Measurements from ENCODE around the gene NRXN3.
"Not testable (repeated sequence)": the region's sequence is repeated elsewhere in the genome, so short reads cannot be mapped to it uniquely, and the experiment has no call there.

The NRXN3 gene

GRCh38 chr14:78414172-78414571 is 244.0 kb downstream of the NRXN3 start:
- DNase-seq (ENCODE audit: extremely low spot score): no peak
- ChIA-PET POLR2A (no interaction called here), CTCF (no interaction called here)
- TF ChIP-seq FOXM1 (IDR thresholded peaks at IDR 0.05; ENCODE audit: borderline replicate concordance) (no peak), L3MBTL2 (conservative IDR thresholded peaks at IDR 0.05) (no peak), ZNF384 (IDR thresholded peaks at IDR 0.05) (no peak), NFRKB (IDR thresholded peaks at IDR 0.05) (no peak)

- ChIA-PET POLR2A (no interaction called here), CTCF (no interaction called here)
- no peak for DNase-seq (ENCODE audit: extremely low spot score)
- no peak for TF ChIP-seq LEF1 (IDR thresholded peaks at IDR 0.05; ENCODE audit: borderline replicate concordance)
- TF ChIP-seq SP1 (IDR thresholded peaks at IDR 0.05): no peak
- TF ChIP-seq PKNOX1 (IDR thresholded peaks at IDR 0.05): no peak
- no peak for TF ChIP-seq ZNF384 (IDR thresholded peaks at IDR 0.05)
- no peak for TF ChIP-seq L3MBTL2 (conservative IDR thresholded peaks at IDR 0.05)
- no peak for TF ChIP-seq SUZ12 (IDR thresholded peaks at IDR 0.05)
- TF ChIP-seq ARNT (IDR thresholded peaks at IDR 0.05): no peak
These were observed 247.4 kb downstream of the NRXN3 start for GRCh38 chr14:78417532-78417931.

- ChIA-PET CTCF (no interaction called here), POLR2A (no interaction called here)
These were observed 254.1 kb downstream of the NRXN3 start for GRCh38 chr14:78424311-78424710.

GRCh38 chr14:78425330-78425729 is 255.2 kb downstream of the NRXN3 start:
- POLR2A ChIA-PET: no interaction called here
- CTCF ChIA-PET: no interaction called here
- DNase-seq (ENCODE audit: extremely low spot score): no peak
- no peak for TF ChIP-seq CTBP1 (IDR thresholded peaks at IDR 0.05; ENCODE audit: borderline replicate concordance)
- TF ChIP-seq HDGF (IDR thresholded peaks at IDR 0.05; ENCODE audit: borderline replicate concordance): no peak
- TF ChIP-seq NFRKB (IDR thresholded peaks at IDR 0.05): no peak
- TF ChIP-seq BHLHE40 (IDR thresholded peaks at IDR 0.05; ENCODE audit: borderline replicate concordance): no peak
- no peak for TF ChIP-seq L3MBTL2 (conservative IDR thresholded peaks at IDR 0.05)
- no peak for TF ChIP-seq TARDBP (IDR thresholded peaks at IDR 0.05)
- no peak for TF ChIP-seq PKNOX1 (IDR thresholded peaks at IDR 0.05)
- no peak for TF ChIP-seq SUZ12 (IDR thresholded peaks at IDR 0.05)
- no peak for TF ChIP-seq FOXM1 (IDR thresholded peaks at IDR 0.05; ENCODE audit: borderline replicate concordance)

More at GRCh38 chr14:78424311-78424710, 254.1 kb downstream of the NRXN3 start:
- TF ChIP-seq ZNF384 (IDR thresholded peaks at IDR 0.05) (no peak), NFRKB (IDR thresholded peaks at IDR 0.05) (no peak), SUZ12 (IDR thresholded peaks at IDR 0.05) (no peak), FOXA1 (IDR thresholded peaks at IDR 0.05) (no peak), FOXM1 (IDR thresholded peaks at IDR 0.05; ENCODE audit: borderline replicate concordance) (no peak), CTBP1 (IDR thresholded peaks at IDR 0.05; ENCODE audit: borderline replicate concordance) (no peak), PKNOX1 (IDR thresholded peaks at IDR 0.05) (no peak), ELF4 (IDR thresholded peaks at IDR 0.05) (no peak), ARNT (IDR thresholded peaks at IDR 0.05) (no peak), HDGF (IDR thresholded peaks at IDR 0.05; ENCODE audit: borderline replicate concordance) (no peak), SP1 (IDR thresholded peaks at IDR 0.05) (no peak), FOXK2 (IDR thresholded peaks at IDR 0.05) (no peak), BHLHE40 (IDR thresholded peaks at IDR 0.05; ENCODE audit: borderline replicate concordance) (no peak)
- DNase-seq (ENCODE audit: extremely low spot score): no peak

GRCh38 chr14:78425782-78426181 is 255.6 kb downstream of the NRXN3 start:
- CTCF ChIA-PET: no interaction called here
- TF ChIP-seq L3MBTL2 (conservative IDR thresholded peaks at IDR 0.05): no peak
- TF ChIP-seq NFRKB (IDR thresholded peaks at IDR 0.05): no peak
- no peak for TF ChIP-seq ELF4 (IDR thresholded peaks at IDR 0.05)
- no peak for TF ChIP-seq ARNT (IDR thresholded peaks at IDR 0.05)
- TF ChIP-seq LEF1 (IDR thresholded peaks at IDR 0.05; ENCODE audit: borderline replicate concordance): no peak
- no peak for TF ChIP-seq TARDBP (IDR thresholded peaks at IDR 0.05)
- no peak for TF ChIP-seq FOXA1 (IDR thresholded peaks at IDR 0.05)
- no peak for TF ChIP-seq ZNF384 (IDR thresholded peaks at IDR 0.05)
- no peak for TF ChIP-seq SP1 (IDR thresholded peaks at IDR 0.05)
- no peak for TF ChIP-seq FOXK2 (IDR thresholded peaks at IDR 0.05)
- TF ChIP-seq SUZ12 (IDR thresholded peaks at IDR 0.05): no peak
- no peak for TF ChIP-seq BHLHE40 (IDR thresholded peaks at IDR 0.05; ENCODE audit: borderline replicate concordance)
- no peak for TF ChIP-seq PKNOX1 (IDR thresholded peaks at IDR 0.05)
- no peak for TF ChIP-seq HDGF (IDR thresholded peaks at IDR 0.05; ENCODE audit: borderline replicate concordance)
- POLR2A ChIA-PET: no interaction called here
- no peak for DNase-seq (ENCODE audit: extremely low spot score)

- CTCF ChIA-PET: no interaction called here
- TF ChIP-seq ARNT (IDR thresholded peaks at IDR 0.05) (no peak), TARDBP (IDR thresholded peaks at IDR 0.05) (no peak)
- DNase-seq (ENCODE audit: extremely low spot score): no peak
- POLR2A ChIA-PET: no interaction called here
These were observed 261.9 kb downstream of the NRXN3 start for GRCh38 chr14:78432046-78432445.

GRCh38 chr14:78437448-78437847 is 267.3 kb downstream of the NRXN3 start:
- POLR2A ChIA-PET; DNase-seq (ENCODE audit: extremely low spot score): not testable (repeated sequence)
- CTCF ChIA-PET: interaction anchor here (0.6 kb wide), 1 partner anchor 45 kb away, joined by 3 read pairs; no protein-coding TSS in a partner anchor

Data from HEK293T (cell line).